ENCODE data around the gene MPP2.
"Not testable (repeated sequence)": the region's sequence is repeated elsewhere in the genome, so short reads cannot be mapped to it uniquely, and the experiment has no call there.

MPP2 gene

DNA sequence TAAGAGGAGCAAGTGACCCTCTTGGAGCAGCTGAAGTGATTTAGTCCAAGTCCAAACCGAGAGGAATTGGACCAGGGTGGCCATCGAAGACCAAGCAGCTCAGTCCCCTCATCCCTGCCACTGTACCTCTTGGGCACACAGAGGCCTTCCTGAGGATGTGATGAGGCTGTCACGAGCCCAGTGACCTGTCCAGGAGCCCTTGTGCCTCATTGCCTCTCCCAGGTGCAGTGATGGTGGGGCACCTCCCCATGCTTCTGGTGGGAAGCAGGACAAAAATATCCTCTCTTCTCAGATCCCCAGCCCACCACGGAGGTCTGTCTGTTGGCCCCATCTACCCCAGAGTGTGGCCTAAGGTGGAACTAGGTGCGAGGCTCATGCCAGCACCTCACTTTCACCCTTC lies 63.1 kb downstream of the MPP2 start:
- TF ChIP-seq, protein P1, sequence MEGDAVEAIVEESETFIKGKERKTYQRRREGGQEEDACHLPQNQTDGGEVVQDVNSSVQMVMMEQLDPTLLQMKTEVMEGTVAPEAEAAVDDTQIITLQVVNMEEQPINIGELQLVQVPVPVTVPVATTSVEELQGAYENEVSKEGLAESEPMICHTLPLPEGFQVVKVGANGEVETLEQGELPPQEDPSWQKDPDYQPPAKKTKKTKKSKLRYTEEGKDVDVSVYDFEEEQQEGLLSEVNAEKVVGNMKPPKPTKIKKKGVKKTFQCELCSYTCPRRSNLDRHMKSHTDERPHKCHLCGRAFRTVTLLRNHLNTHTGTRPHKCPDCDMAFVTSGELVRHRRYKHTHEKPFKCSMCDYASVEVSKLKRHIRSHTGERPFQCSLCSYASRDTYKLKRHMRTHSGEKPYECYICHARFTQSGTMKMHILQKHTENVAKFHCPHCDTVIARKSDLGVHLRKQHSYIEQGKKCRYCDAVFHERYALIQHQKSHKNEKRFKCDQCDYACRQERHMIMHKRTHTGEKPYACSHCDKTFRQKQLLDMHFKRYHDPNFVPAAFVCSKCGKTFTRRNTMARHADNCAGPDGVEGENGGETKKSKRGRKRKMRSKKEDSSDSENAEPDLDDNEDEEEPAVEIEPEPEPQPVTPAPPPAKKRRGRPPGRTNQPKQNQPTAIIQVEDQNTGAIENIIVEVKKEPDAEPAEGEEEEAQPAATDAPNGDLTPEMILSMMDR (IDR thresholded peaks at IDR 0.05; ENCODE audit: low read depth, low read length) = no peak
- no peak for DNase-seq (ENCODE audit: extremely low read depth, low read depth)

DNA sequence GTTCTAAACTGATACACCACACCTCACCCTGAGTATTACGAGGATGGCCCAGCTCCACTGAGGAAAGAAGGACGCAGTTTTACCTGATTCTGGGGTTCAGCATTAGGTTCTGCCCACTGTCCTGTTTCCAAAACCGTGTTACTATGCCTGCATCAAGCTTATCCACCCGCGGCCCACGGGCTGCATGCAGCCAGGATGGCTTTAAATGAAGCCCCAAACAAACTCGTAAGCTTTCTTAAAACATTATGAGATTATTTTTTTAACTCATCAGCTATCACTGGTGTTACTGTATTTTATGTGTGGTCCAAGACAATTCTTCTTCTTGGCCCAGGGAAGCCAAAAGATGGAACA lies 64.4 kb downstream of the MPP2 start:
- no peak for DNase-seq (ENCODE audit: extremely low read depth, low read depth)
- TF ChIP-seq, protein P1 (IDR thresholded peaks at IDR 0.05; ENCODE audit: low read depth, low read length) = no peak

- not testable (repeated sequence) for DNase-seq (ENCODE audit: extremely low read depth, low read depth)
Observed at GRCh38 chr17:43842091-43842974, 65.0 kb downstream of the MPP2 start.

DNA sequence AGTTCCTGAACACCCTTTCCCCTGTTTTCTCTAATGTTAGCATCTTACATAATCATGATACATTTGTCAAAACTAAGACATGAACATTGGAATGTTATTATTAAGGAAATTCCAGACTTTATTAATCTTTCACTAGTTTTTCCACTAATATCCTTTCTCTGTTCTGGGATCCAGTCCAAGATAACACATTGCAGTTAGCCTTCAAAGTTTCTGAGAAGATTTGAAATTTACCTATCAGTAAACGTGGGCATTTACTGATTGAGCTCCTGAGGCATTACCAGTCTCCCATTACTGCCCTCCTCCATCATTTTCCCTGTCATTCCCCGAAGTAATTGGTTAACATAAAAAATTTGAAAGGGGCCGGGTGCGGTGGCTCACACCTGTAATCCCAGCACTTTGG lies 66.1 kb downstream of the MPP2 start:
- TF ChIP-seq, protein P1 (IDR thresholded peaks at IDR 0.05; ENCODE audit: low read depth, low read length) = no peak
- DNase-seq (ENCODE audit: extremely low read depth, low read depth) = no peak

DNA sequence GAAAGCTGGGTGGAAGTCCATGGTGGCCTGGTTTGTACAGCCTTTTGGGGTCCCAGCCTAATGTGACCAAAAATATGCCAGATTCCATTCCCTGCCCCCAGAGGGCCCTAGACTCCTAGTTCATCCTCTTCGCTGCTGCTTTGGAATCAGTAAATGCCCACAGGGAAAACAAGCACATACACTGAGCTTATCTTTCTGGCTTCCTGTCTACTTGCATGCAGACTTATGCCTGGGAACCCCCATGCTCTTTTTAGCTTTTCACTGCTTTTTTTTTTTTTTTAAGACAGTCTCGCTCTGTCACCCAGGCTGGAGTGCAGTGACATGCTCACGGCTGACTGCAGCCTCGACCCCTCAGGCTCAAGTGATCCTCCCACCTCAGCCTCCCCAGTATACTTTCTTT lies 66.5 kb downstream of the MPP2 start:
- no peak for DNase-seq (ENCODE audit: extremely low read depth, low read depth)
- TF ChIP-seq, protein P1 (IDR thresholded peaks at IDR 0.05; ENCODE audit: low read depth, low read length) = peak; percentile 5

- DNase-seq (ENCODE audit: extremely low read depth, low read depth) = no peak
- TF ChIP-seq, protein P1 (IDR thresholded peaks at IDR 0.05; ENCODE audit: low read depth, low read length) = no peak
Observed at GRCh38 chr17:43839670-43840108, 67.6 kb downstream of the MPP2 start.

GRCh38 chr17:43834106-43834505 lies 73.2 kb downstream of the MPP2 start:
- peak; percentile 54 for DNase-seq (ENCODE audit: extremely low read depth, low read depth)
- TF ChIP-seq, protein P1 (IDR thresholded peaks at IDR 0.05; ENCODE audit: low read depth, low read length) = no peak

Measured in AG09319 (cell line).